ENCODE measurements around the gene C7orf57. TPM values are rescaled to one million over a fixed set of nuclear protein-coding genes. Genes with fewer than 3 reads are reported as not detected.

C7orf57 gene
- total and polyA plus RNA-seq, 2 experiments from 2014 or later, result 0.42 to 2.1 TPM

DNA sequence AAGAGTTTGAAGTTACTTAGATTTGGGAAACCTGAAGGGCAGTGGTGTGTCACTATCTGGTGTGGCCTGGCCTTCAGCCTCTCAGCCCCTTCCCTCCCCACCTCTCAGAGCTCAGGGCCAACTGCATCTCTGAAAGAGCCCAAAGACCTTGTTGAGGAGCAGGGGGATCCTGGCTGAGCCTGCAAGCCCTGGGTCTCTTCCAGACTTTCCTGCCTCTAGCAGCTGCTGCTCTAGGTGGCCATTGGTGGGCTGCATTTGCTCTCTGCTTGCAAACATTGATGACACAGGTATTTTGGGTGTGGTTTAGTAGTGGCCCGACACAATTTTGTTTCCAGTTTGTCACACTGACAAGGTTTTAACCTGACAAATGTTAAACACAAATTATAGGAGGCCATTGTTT is 50.6 kb downstream of the C7orf57 start (continued):
- TF ChIP-seq EZH2 (IDR thresholded peaks at IDR 0.05; ENCODE audit: low read depth, unreplicated experiment) (no peak), EZH2phosphoT487 (IDR thresholded peaks at IDR 0.05; ENCODE audit: unreplicated experiment) (no peak), POLR2AphosphoS5 (IDR thresholded peaks at IDR 0.05; ENCODE audit: low read depth) (no peak)
- TF ChIP-seq, protein P1, sequence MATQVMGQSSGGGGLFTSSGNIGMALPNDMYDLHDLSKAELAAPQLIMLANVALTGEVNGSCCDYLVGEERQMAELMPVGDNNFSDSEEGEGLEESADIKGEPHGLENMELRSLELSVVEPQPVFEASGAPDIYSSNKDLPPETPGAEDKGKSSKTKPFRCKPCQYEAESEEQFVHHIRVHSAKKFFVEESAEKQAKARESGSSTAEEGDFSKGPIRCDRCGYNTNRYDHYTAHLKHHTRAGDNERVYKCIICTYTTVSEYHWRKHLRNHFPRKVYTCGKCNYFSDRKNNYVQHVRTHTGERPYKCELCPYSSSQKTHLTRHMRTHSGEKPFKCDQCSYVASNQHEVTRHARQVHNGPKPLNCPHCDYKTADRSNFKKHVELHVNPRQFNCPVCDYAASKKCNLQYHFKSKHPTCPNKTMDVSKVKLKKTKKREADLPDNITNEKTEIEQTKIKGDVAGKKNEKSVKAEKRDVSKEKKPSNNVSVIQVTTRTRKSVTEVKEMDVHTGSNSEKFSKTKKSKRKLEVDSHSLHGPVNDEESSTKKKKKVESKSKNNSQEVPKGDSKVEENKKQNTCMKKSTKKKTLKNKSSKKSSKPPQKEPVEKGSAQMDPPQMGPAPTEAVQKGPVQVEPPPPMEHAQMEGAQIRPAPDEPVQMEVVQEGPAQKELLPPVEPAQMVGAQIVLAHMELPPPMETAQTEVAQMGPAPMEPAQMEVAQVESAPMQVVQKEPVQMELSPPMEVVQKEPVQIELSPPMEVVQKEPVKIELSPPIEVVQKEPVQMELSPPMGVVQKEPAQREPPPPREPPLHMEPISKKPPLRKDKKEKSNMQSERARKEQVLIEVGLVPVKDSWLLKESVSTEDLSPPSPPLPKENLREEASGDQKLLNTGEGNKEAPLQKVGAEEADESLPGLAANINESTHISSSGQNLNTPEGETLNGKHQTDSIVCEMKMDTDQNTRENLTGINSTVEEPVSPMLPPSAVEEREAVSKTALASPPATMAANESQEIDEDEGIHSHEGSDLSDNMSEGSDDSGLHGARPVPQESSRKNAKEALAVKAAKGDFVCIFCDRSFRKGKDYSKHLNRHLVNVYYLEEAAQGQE (IDR thresholded peaks at IDR 0.05; ENCODE audit: unreplicated experiment), result no peak

DNA sequence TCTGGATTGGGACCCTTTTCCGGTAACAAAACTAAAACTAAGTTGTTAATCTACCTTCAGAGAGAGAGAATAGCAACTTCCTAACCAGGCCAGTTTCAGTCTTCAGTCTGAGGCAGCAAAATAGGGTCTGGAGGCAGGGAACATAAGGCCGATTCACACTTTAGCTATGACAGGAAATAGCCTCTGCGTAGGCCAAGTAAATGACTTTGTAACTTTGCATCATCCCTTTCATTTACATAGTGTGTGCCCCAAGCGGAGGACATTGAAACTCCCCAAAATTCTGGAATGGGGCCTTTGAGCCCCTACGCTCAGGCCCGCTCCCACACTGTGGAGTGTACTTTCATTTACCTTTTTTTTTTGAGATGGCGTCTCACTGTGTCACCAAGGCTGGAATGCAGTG is 52.0 kb downstream of the C7orf57 start:
- Histone ChIP-seq H3K4me2 (peak overlapping the region; percentile 98; the same call in 1 of the 2 replicates), H3K36me3 (ENCODE audit: insufficient read depth) (no peaks in the 10 kb centered on the region), H2AFZ (no peak overlapping the region), H4K20me1 (replicated peaks; ENCODE audit: insufficient read depth) (no peaks in the 10 kb centered on the region), H3K9me2 (ENCODE audit: insufficient read depth) (no peaks in the 10 kb centered on the region; the same call in 1 of the 2 replicates), H3K79me2 (replicated peaks; ENCODE audit: insufficient read depth) (0 out of 2 replicates have a peak, but pooled peaks cover 4% of the 10 kb centered on the region), H3K4me3 (no peak overlapping the region; the same call in 1 of the 2 replicates), H3K4me1 (ENCODE audit: insufficient read depth) (peaks cover 26% of the 10 kb centered on the region), H3K27ac (ENCODE audit: low read depth) (peak overlapping the region; percentile 99), H3K27me3 (ENCODE audit: insufficient read depth) (no peaks in the 10 kb centered on the region), H3F3A (replicated peaks; ENCODE audit: low read depth) (peaks cover 10% of the 10 kb centered on the region)
- Mint-ChIP-seq H3K36me3 (ENCODE audit: low read depth) (peaks cover 21% of the 10 kb centered on the region), H3K27me3 (ENCODE audit: insufficient read depth, low read depth, poor library complexity) (peaks cover 17% of the 10 kb centered on the region), H3K4me1 (peaks cover 50% of the 10 kb centered on the region), H3K9me3 (no peaks in the 10 kb centered on the region), H3K27ac (peak overlapping the region; percentile 97), H3K4me3 (peak overlapping the region; percentile 36; the same call in 2 of the 3 replicates)
- DNase-seq (ENCODE audit: low spot score) (peak; percentile 24), ATAC-seq (no peak)
- TF ChIP-seq, protein P2, sequence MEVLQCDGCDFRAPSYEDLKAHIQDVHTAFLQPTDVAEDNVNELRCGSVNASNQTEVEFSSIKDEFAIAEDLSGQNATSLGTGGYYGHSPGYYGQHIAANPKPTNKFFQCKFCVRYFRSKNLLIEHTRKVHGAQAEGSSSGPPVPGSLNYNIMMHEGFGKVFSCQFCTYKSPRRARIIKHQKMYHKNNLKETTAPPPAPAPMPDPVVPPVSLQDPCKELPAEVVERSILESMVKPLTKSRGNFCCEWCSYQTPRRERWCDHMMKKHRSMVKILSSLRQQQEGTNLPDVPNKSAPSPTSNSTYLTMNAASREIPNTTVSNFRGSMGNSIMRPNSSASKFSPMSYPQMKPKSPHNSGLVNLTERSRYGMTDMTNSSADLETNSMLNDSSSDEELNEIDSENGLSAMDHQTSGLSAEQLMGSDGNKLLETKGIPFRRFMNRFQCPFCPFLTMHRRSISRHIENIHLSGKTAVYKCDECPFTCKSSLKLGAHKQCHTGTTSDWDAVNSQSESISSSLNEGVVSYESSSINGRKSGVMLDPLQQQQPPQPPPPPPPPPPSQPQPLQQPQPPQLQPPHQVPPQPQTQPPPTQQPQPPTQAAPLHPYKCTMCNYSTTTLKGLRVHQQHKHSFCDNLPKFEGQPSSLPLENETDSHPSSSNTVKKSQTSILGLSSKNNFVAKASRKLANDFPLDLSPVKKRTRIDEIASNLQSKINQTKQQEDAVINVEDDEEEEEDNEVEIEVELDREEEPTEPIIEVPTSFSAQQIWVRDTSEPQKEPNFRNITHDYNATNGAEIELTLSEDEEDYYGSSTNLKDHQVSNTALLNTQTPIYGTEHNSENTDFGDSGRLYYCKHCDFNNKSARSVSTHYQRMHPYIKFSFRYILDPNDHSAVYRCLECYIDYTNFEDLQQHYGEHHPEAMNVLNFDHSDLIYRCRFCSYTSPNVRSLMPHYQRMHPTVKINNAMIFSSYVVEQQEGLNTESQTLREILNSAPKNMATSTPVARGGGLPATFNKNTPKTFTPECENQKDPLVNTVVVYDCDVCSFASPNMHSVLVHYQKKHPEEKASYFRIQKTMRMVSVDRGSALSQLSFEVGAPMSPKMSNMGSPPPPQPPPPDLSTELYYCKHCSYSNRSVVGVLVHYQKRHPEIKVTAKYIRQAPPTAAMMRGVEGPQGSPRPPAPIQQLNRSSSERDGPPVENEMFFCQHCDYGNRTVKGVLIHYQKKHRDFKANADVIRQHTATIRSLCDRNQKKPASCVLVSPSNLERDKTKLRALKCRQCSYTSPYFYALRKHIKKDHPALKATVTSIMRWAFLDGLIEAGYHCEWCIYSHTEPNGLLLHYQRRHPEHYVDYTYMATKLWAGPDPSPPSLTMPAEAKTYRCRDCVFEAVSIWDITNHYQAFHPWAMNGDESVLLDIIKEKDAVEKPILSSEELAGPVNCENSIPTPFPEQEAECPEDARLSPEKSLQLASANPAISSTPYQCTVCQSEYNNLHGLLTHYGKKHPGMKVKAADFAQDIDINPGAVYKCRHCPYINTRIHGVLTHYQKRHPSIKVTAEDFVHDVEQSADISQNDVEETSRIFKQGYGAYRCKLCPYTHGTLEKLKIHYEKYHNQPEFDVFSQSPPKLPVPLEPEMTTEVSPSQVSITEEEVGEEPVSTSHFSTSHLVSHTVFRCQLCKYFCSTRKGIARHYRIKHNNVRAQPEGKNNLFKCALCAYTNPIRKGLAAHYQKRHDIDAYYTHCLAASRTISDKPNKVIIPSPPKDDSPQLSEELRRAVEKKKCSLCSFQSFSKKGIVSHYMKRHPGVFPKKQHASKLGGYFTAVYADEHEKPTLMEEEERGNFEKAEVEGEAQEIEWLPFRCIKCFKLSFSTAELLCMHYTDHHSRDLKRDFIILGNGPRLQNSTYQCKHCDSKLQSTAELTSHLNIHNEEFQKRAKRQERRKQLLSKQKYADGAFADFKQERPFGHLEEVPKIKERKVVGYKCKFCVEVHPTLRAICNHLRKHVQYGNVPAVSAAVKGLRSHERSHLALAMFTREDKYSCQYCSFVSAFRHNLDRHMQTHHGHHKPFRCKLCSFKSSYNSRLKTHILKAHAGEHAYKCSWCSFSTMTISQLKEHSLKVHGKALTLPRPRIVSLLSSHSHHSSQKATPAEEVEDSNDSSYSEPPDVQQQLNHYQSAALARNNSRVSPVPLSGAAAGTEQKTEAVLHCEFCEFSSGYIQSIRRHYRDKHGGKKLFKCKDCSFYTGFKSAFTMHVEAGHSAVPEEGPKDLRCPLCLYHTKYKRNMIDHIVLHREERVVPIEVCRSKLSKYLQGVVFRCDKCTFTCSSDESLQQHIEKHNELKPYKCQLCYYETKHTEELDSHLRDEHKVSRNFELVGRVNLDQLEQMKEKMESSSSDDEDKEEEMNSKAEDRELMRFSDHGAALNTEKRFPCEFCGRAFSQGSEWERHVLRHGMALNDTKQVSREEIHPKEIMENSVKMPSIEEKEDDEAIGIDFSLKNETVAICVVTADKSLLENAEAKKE (CRISPR knock-in tag; IDR thresholded peaks at IDR 0.05), result no peak
- TF ChIP-seq, protein P3, sequence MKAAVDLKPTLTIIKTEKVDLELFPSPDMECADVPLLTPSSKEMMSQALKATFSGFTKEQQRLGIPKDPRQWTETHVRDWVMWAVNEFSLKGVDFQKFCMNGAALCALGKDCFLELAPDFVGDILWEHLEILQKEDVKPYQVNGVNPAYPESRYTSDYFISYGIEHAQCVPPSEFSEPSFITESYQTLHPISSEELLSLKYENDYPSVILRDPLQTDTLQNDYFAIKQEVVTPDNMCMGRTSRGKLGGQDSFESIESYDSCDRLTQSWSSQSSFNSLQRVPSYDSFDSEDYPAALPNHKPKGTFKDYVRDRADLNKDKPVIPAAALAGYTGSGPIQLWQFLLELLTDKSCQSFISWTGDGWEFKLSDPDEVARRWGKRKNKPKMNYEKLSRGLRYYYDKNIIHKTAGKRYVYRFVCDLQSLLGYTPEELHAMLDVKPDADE (IDR thresholded peaks at IDR 0.05), result no peak
- no peak for TF ChIP-seq EZH2 (IDR thresholded peaks at IDR 0.05; ENCODE audit: low read depth, unreplicated experiment)
- TF ChIP-seq ZNF114 (CRISPR knock-in tag; IDR thresholded peaks at IDR 0.05), result no peak
- no peak for TF ChIP-seq POLR2AphosphoS5 (IDR thresholded peaks at IDR 0.05; ENCODE audit: low read depth)
- TF ChIP-seq EZH2phosphoT487 (IDR thresholded peaks at IDR 0.05; ENCODE audit: unreplicated experiment), result no peak
- TF ChIP-seq ZNF331 (CRISPR knock-in tag; IDR thresholded peaks at IDR 0.05; ENCODE audit: low read depth), result no peak
- TF ChIP-seq, protein P1 (IDR thresholded peaks at IDR 0.05; ENCODE audit: unreplicated experiment), result no peak
- TF ChIP-seq NANOG (IDR thresholded peaks at IDR 0.05; ENCODE audit: borderline replicate concordance), result no peak
- TF ChIP-seq JUNB (IDR thresholded peaks at IDR 0.05; ENCODE audit: unreplicated experiment), result no peak
